ENCODE results near the gene BYSL.

GRCh38 chr6:41877051-41877680 is 44.1 kb upstream of the BYSL start:
- TF ChIP-seq CTCF (IDR thresholded peaks at IDR 0.05) (no peak), POLR2A (IDR thresholded peaks at IDR 0.05) (no peak)

Measured in esophagus squamous epithelium (tissue), 4 donors.